SK-N-MC (cell line): ENCODE data around the gene LOC101059915.

Experiments used
- EZH2 ChIP-seq: fragments of 200-600 bp; sonication (generic); IDR thresholded peaks from one replicate; pipeline ENCODE4 v1.6.1; 2017; ENCODE audit warnings: antibody characterized with exemption
- FOXP2 ChIP-seq: optimal IDR thresholded peaks from 2 replicates; pipeline ENCODE3; 2011; ENCODE audit warnings: mild to moderate bottlenecking, moderate library complexity; ENCODE audit not compliant: insufficient read depth; ENCODE audit errors: extremely low read length, control extremely low read depth
- POLR2AphosphoS5 ChIP-seq: IDR thresholded peaks from 2 replicates; pipeline ENCODE4 v1.6.1; 2012; ENCODE audit warnings: mild to moderate bottlenecking, low read depth, low read length, borderline replicate concordance

- TF ChIP-seq EZH2, result no peak
- TF ChIP-seq POLR2AphosphoS5, result no peak
- TF ChIP-seq FOXP2, result no peak
Observed at GRCh38 chrX:71664889-71665491, 2.4 kb upstream of the LOC101059915 start.
